ENCODE results near the gene FLVCR1.

FLVCR1 gene

DNA sequence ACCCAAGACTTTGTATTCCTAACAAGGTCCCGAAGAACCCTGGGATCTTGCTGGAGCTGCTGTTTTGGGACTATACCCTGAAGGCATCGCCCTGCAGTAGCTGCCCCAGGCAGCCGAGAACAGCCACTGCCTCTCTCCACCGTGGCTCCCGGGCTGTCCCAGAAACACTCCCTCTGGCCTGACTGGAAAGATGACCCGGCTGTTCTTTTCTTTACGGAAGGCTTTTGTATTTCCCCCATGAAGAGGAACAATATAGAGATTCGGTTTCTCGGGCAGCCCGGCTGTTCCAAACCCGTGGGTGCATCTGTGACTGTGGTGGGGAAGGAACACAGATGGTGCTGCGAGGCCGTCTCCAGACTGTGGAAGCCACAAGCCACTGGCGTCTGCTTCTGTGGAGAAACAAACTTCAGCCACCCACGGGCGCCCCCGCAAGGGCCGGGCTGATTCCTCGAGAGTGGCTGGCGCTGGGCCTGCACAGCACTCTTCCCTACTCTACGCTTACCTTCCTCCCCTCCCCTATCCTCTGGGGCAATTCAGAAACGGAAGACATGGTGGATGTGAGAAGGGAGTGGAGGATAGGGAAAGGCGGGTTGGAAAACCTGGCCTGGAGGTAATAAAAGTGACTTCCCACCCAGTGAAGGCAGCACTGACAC lies 58.5 kb downstream of the FLVCR1 start:
- DNase-seq, result no peak

DNA sequence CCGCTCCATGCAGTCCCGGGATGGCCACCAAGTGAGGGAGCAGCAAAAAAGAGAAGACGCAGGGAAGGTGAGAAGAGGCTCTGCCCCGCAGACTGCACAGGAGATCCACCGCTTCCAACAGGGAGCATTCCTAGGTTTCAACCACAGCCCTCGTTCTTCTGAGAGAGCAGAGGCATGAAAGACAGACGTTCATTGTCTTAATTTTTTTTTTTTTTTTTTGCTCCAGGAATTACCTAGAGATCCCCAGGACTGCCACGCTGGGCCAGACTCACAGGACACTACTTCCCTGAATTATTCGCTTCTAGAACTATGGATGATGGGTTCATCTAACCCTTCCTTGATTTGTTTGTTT lies 59.0 kb downstream of the FLVCR1 start:
- DNase-seq, result no peak

DNA sequence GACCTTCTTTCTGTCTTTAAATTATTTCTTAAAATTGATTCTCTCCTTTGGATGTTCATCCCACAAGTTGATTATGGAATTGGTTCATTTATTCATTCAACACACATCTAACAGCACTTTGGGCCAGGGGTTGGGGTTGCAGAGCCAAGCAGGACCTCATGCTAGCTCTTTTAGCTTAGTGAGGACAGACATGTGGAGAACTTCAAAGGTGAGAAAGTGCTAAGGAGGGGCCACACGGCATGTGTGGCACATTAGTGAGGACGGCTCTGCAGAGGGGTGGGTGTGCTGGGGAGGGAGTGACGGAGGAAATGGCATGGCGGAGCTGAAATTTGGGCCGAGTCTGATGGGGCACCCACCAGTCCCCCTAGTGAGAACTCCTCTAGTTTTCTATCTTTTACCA lies 59.8 kb downstream of the FLVCR1 start:
- no peak for DNase-seq

DNA sequence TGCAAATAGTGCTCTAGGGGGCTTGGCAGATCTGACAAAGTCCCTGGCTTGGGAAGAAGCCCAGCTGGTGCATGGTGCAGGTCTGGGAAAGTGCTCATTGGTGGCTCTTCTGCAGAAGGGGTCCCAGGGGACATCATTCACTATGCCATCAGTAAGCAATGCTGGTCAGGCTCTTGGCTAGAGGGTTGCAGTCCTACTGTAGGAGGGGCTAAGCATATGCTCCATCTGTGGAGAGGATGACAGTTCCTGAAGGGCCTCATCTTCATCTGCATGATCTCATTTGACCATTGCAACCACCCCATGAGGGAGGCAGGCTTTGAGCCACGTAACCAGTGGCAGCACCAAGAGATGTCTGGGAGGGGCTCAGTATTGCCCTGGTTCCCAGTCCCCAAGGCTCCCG lies 60.7 kb downstream of the FLVCR1 start:
- DNase-seq, result no peak

DNA sequence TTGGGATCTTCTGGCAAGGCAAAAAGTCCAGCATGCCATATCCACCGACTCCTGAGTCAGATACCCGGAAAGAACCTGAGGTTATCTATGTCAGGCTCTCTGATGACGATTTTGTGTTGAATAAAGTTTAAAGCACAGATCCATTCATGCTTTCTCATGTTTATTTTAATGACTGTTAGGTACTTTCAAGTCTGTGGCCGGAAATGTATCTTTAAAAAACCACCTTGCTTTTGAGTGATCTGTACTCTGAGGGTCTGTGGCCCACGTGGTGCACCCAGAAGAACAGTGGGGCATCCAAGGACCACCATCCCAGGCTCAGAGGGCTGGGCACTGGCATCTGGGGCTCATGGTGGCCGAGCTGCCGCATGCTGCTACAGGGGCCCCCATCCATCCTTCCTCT lies 62.2 kb downstream of the FLVCR1 start:
- DNase-seq, result no peak

DNA sequence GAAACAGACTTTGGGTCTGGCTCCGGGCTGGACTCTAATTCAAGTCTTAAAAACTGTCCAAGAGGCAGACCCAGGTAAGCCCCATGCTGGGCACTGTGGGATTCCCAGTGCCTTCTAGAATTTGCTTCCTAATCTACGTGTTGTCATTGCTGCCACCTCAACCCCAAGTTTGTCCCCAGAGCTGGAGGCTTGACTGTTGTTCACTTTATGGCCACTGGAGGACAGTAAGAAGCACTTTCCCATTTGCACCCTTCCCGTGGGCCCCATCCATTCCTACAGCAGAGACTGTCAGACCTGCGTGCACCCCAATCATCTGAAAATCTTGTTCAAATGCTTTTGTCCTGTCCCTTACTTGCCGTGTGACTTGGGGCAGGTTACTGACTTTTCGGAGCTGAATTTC lies 62.8 kb downstream of the FLVCR1 start:
- no peak for DNase-seq

DNA sequence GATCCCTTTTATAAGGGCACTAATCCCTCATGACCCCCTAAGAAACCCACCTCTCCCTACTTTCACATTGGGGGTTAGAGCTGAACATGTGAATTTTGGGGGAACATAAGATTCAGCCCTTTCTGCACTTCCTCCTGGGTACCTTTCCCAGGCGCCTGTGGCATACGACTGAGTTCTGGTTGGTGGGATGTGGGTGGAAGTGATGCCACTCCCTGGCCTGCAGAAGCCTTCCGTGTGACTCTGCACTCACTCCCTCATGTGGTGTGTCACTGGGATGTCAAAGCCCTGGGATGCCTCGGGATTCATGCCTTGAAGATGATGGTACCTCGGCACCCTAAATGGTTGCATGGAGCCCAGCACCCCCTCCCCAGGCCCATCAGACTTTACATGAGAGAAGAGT lies 63.9 kb downstream of the FLVCR1 start:
- DNase-seq, result no peak

DNA sequence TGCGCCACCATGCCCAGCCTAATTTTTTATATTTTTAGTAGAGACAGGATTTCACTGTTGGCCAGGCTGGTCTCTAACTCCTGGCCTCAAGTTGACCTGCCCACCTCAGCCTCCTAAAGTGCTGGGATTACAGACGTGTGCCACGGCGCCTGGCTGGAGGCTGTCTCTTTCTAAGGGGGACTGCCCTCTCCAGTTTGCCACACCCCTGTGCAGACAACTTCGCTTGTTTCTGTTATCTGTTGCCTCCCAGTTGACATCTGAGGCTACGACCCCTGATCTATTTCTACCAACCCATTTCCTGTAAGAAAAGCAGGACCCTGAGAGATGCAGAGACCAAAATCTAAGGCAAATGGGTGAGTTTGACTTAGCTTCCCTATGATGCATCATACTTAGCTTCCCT lies 68.3 kb downstream of the FLVCR1 start:
- no peak for DNase-seq

DNA sequence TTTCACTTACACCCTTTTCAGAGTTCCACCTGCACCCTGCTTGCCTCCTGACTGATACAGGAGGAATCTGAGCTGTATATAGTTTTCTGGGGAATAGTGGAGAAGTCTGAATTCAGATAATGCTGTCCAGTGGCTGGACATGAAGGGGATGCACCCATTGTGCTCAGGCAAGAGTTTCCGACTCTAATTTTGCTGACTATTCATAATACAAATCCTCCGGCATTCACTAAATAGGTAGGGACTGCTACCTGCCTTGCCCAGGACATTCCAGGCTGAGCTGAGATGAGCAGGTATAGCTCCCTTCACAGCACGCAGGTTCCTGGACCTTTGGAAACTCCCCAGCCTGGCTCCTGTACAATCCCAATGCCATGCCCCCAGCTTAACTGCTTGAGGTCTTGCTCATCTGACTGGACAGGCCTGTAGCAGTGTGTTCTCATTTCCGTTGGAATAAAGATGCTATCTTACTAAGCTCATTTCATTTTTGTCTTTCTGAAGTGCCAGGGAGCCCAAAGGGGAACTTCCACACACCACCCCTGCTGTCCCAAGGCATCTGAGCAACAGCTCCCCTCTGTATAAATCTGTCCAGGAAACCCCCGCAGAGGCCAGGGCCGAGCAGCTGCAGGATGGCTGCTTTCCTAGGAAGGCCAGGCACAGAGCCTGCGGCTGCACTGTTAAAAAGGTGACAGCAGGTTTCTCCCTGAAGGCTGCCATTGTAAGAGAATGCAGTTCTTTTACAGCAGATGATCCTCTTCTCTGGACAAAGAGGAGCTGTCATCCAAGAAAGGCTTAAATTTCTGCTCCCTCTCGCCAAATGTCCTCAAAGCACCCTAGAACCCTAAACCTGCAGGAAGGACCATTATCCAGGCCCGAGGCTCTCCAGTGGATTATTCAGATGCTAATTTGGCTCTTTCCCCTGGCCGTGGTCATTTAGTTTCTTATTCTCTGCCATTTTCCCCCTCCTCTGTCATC lies 70.5 kb downstream of the FLVCR1 start:
- DNase-seq, result no peak

DNA sequence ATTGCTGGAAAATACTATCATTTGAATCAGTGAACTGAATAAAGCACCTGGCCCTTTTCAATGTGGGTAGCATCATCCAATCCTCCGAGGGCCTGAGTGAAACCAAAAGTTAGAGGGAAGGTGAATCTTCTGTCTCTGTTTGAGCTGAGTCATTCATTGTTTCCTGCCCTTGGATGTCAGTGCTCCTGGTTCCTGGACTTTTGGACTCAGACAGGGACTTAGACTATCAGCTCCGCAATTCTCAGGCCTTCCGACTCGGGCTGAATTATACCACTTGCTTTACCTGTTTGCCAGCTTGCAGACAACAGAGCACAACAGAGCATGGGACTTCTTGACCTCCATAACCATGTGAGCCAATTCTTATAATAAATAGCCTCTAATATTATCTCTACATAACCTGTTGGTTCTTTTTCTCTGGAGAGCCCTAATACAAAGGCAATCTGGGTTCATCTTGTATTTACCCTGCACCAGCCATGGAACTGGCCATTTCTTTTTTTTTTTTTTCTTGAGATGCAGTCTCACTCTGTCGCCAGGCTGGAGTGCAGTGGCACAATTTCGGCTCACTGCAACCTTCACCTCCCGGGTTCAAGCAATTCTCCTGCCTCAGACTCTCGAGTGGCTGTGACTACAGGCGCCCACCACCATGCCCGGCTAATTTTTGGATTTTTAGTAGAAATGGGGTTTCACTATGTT lies 73.1 kb downstream of the FLVCR1 start:
- no peak for DNase-seq

DNA sequence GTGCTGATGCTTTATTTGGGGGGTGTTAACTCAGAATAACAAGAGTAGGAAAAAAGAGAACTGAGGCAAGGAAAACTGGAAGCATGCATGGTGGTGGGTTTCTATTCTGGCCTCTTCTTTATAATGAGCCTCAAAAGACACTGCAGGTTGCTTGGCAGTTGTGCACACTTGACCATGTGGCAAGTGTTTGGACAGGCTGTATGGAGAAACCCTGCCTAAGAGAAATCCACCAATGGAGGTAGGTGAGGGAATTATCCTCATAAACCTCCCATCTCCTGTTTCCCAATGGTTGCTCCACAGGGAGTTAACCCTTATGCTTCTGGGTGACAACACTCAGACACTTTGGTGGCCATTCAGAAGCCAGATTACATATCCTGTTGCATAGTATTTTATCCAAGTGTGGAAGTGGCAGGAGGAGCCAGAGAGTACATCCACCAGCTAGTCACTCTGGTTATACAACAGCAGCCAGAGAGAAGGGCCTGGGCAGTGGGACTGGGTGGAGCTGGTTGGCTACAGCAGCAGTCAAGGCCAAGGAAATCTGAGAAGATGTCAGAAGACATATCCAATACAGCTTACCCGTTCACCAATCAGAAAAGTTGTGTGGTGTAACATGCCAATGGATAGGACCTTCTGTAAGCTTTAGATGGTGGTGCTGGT lies 75.9 kb downstream of the FLVCR1 start:
- no peak for DNase-seq

DNA sequence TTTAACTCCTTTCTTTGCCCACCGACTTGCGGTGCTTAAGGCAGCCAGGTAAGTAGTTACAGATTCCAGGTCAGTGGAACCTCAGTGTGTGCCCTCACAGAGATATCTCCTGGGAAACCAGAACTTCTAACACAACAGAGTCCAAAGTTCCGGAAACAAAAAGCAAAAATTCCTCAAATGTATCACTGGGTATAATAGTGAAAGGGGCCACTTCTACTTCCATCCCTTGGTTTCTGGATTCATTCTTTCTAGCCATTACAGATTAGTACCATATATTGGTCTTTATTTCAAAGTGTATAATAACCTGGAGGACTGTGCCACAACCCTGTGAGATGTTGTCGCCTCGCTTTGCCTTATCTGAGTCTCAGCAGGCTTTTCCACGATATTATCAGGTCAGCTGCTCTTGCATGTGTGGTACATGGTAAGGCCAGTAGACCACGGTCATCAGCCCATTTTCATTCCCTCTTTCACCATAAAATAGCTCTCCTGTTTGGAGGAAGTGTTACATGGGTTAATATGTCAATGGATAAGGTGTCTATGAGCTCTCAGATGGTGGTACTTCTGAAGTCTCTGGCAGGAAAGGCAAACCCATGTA lies 77.4 kb downstream of the FLVCR1 start:
- DNase-seq, result no peak

DNA sequence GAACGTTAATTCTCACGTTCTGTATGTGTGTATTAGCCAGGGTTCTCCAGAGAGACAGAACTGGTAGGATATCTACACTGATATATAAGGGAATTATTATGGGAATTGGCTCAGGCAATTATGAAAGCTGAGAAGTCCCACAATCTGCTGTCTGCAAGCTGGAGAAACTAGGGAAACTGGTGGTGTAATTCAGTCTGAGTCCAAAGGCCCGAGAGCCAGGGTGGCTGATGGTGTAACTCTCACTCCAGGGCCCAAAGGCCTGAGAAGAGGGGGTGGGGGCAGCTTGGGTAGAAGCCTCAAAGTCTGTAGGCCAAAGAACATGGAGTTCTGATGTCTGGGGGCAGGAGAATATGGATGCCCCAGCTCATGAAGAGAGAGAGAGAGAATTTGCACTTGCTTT lies 79.0 kb downstream of the FLVCR1 start:
- no peak for DNase-seq

DNA sequence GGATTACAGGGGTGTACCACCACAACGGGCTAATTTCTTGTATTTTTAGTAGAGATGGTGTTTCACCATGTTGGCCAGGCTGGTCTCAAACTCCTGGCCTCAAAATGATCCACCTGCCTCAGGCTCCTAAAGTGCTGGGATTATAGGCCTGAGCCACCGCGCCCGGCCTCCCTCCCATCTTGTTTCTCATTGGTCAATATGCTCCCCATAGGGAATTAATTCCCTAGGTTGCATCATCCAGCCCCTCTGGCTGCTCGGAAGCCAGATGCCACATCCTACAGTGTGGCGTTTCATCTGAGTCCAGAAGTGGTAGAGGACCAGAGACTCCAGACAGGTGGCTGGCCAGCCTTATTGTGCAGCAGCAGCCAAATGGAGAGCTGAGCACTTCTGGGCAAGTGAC lies 80.8 kb downstream of the FLVCR1 start:
- no peak for DNase-seq

DNA sequence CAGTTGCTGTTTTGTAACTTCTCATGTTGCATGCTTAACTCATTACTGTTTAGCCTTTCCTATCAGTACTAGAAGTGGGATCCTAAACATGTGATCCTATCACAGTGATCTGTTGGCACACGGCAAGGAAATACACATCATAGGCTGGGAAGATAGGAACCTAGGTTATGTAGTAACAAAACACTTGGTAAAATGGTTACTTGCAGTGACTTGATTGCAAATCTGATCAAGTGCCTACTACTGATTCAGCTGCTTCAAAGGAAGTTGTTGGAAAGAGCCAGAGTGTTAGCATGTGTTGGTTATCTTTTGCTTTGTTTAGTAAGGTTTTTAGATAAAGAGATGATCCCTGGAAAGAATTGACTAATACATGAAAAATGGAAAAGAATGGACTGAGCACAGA lies 83.4 kb downstream of the FLVCR1 start:
- no peak for DNase-seq

DNA sequence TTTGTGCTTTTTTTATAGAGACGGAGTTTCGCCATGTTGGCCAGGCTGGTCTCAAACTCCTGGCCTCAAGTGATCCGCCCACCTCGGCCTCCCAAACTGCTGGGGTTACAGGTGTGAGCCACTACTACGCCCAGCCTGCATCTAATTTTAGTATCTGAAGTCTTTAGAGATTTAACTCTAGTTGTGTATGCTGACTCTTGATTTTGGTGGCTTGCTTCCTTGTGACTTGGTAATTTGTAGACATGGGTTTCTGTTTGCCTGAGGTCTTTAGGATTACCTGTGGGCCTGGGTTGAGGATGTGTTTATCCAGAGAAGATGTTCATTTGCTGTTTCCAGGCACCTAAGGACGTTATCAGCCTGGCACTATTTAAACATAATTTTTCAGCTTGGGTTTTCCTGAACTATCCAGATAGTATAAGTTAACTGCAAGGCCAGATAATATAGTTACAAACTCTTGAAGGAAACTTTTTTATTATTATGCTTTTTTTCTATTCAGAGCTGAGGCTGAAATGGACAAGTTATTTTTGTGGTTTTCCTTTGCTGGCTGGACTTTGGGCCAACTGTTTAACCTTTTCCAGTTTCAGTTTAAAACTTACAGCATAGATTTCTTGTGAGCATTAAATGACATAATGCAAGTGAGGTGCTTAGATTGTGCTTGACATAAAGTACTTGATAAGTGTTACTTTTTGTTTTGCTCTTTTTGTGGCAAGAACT lies 84.8 kb downstream of the FLVCR1 start:
- DNase-seq, result no peak

DNA sequence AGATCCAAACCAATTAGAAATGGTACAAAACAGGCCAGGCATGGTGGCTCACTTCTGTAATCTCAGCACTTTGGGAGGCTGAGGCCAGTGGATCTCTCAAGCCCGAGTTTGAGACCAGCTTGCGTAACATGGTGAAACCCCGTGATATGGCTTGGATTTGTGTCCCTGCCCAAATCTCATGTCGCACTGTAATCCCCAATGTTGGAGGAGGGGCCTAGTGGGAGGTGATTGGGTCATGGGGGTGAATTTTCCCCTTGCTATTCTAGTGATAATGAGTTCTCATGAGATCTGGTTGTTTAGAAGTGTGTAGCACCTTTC lies 85.3 kb downstream of the FLVCR1 start:
- no peak for DNase-seq

DNA sequence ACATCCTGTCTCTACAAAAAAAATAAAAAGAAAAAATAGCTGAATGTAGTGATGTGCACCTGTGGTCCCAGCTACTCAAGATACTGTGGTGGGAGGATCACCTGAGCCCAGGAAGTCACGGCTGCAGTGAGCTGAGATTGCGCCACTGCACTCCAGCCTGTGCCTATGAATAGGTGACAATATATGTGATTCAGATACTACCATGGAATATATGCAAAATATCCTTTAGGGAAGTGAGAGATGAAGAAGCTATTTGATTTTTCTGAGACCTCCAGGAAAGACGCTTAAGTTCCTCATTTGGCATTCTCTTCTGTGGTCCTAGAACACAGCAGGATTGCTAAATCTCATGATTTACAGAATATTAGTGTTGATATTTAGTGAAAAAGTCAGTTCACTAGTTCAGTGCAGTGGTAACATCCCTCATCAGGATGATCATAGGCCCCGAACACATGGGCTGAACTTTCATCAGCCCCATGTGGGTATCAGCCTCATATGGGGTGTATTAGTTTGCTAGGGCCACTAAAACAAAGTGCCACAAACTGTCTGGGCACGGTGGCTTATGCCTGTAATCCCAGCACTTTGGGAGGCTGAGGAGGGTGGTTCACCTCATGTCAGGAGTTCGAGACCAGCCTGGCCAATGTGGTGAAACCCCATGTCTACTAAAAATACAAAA lies 86.3 kb downstream of the FLVCR1 start:
- DNase-seq, result no peak

DNA sequence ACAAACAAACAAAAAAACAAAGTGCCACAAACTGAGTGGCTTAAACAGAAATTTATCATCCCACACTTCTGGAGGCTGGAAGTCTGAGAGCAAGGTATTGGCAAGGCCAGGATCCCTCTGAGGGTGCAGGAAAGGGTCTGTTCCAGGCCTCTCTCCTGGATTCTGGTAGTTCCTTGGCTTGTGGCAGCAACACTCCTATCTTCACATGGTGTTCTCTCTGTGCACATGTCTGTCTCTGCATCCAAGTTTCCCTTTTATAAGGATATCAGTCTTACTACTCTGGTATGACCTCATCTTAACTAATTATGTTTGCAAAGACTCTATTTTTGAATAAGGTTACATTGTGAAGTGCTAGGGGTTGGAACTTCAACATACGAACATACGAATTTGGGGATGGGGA lies 87.0 kb downstream of the FLVCR1 start:
- DNase-seq, result no peak

DNA sequence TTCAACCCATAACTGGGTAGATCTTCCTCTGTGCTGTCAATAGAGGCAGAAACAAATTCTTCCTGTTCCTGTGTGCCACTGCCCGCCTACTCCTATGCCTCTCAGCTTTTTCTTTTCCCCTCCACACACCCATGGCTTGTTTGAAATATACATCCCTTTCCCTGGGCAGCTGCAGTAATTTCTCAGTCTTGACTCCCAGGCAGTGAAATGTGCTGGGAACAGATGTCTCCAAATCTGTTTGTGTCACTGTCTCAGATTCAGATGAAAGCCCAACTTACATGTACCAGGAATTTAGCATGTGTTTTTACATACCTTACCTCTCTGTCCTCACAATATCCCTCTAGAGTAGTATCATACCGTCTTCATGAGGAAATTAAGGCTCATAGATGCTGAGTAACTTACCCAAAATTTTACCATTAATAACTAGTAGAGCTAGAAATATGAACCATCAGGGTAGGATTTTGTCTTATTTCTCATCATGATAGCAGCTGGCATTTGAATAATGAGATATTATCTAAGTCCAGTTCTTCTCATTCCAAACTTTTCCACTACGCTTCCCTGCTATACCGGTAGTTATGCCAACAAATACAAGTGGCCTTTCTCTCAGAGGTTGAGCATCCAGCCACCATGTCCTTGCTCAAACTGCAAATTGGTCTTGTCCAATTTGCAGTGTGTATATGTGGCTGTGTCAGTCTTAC lies 87.5 kb downstream of the FLVCR1 start:
- DNase-seq, result no peak

DNA sequence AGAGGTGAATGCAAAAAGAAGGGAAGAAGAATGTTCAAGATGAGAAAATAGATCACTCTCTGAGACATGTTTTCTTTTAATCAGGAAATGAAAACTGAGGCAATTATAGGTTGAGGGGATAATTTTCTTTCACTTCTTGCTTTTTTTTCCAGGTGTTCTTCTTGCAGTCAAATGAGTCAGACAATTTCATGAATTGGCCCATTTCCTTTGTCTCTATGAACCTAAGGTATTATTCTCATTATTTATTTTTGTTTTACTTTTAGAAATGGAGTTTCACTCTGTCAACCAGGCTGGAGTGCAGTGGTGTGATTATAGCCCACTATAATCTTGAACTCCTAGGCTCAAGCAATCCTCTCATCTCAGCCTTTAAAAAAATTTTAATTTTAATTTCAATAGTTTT lies 88.8 kb downstream of the FLVCR1 start:
- DNase-seq, result no peak

Measured in DMS79 (cell line).